GM19238 (cell line): Measurements from ENCODE around the gene NDRG2.

ENCODE experiments used
- DNase-seq: peaks from one replicate; pipeline ENCODE4 v3.0.0; 2011; ENCODE audit warnings: low spot score; ENCODE audit not compliant: insufficient read length

The NDRG2 gene

DNA sequence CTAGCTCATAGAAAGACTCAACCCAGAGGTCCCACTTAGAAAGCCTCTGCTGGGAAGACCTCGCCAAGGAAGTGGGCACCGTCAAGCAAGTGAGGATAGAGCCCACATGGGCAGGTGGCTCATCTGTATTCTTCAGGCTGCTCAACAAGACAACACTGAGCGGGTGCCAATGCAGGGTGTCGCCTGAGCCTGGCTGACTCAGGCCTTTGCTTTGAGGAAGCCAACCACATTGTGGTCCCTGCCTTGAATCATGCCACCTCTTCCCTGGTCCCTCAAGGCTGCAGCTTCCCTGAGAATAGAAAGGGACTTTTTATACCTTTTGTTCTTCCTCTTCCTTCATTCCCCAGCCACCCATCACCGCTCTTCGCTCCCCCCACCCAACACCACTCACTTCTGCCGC, 11.9 kb upstream of the NDRG2 start:
- DNase-seq = no peak

GRCh38 chr14:21034707-21035106, 9.8 kb upstream of the NDRG2 start, which contains the start of gene RNASE13:
TSS of gene RNASE13 (minus strand) at chr14:21034807. CDS start at chr14:21034288, 519 bp downstream.
- DNase-seq = no peak

GRCh38 chr14:21033133-21033698, 8.4 kb upstream of the NDRG2 start:
- DNase-seq = no peak

GRCh38 chr14:21032326-21033132, 7.7 kb upstream of the NDRG2 start:
- no peak for DNase-seq

- DNase-seq = no peak
Observed at GRCh38 chr14:21030531-21030930, 5.7 kb upstream of the NDRG2 start.

DNA sequence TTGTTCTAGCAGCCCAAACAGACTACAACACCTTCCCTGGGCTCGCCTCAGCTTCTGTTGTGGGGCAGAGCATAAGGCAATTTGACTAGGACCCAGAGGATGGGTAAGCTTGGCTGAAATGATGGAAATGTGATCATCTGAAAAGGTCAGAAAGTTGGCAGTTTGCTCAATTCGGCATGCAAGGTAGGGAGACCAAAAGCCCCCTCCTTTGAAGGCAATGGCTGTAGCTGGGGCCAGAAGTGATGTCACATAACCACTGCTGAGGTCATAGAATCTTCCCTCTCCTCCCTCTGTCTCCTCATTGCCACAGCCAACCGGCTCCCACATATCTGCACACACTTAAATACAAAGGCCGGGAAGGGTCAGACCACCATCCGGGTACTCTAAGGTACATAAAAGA, 5.1 kb upstream of the NDRG2 start, which contains the start of gene TPPP2:
TPPP2 (plus strand) TSS at position 301 of the 400 bp plus-strand sequence. CDS start 365 bp downstream, outside the sequence.
- no peak for DNase-seq

DNA sequence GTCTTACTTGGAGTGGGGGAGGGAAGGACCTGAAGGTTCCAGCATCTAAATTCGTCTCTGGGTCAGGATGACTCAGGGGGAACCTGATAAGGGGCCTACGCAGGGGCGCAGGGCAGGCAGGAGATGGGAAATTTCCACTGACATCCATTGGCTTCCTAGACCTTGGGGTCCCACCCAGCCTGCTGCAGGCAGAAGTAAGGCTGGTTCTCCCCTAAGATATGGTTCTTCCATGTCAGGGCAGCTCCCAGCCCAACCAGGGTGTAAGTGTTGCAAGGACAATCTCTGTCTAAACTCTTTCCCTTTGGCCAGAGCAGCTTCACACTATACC, 2.1 kb upstream of the NDRG2 start:
- DNase-seq = no peak

DNA sequence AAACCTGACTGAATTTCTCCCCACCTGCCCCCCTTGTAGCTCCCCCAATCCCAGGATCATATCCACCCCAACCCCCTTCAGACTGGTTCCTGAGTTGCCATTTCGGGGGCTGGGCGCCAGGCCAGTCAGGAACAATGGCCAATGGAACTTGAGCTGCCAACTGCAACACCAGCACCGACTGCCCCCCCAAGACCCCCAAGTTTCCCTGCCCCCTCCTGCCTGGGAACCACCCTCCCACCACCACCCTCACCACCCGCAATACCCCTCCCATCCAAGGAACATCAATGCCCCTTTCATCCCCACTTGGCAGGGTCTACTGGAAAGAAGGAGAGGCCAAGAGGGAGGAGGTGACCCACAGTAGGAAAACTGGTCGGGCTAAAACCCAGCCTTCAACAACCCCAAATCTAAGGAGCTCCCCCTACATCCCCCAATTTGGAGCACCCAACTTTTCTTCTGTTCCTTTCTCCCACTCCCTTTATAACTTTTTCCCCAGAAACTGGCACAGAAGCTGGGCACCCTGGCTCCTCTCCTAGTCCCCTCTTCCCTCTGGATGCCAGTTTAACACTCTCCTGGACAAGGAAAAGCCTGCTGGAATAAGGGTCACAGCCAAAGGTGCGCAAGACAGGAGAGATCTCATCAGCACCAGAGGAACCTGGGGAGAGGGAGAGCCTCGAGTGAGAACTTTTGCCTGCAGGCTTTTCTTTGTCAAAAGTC, 1.6 kb upstream of the NDRG2 start:
- DNase-seq = no peak

- DNase-seq = no peak
Observed at GRCh38 chr14:21025371-21026273, 761 bp upstream of the NDRG2 start.

GRCh38 chr14:21023817-21024584, 860 bp downstream of the NDRG2 start:
- no peak for DNase-seq

DNA sequence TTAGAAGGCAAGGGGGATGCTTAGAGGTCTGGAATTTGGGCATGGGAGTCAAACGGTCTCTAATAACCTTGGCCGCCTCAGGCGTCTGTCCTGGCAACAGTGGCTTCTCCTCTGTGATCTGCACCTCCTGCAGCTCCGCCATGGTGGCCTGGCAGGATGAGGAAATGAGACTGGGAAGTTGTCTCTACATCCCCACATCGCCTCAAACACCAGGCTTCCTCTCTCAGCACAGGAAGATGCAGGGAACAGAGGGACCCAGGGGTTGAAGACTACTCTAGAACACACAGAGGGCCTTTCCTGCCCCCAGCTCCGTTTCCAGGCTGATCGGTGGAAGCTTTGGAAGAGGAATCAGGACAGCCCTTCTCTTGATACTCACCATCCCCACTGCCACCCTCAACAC, 1.7 kb downstream of the NDRG2 start:
- DNase-seq = no peak

DNA sequence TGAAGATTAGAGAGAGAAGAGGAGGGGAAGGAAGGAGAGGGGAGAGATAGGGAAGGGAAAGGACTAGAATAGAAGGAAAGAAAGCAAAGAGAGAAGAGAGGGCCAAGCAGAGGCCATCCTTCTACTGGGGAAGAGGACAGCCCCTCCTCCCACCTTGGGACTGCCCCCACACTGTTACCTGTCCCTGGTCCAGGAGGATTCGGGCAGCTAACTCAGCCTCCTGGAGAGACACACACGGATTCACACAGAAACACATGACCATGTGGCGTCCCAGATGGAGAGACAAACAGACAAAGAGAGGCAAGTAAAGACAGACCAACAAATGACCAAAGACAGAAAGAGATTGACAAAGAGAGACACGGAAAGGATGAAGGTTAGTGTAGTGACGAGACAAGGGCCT, 2.2 kb downstream of the NDRG2 start:
- DNase-seq = no peak

- DNase-seq = no peak
Observed at GRCh38 chr14:21020977-21021545, 3.8 kb downstream of the NDRG2 start.

DNA sequence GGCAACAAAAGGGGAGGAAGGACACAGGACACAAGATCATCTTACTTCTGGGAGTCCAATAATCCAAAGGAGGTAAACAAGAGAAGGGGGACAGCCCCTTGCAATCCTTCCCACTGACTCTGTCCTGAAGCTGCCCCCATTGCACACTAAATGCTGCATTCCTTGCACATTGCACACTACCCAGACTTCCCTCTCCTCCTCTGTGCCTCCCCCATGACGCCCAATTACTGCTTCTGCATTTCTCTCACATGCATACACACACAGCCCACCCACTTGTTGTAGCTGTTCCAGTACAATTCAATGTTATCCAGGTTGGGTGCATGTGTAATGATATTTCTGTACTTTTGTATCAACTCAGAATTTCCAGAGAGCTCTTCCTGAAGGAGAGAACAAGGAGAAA, 5.5 kb downstream of the NDRG2 start:
- DNase-seq = no peak

GRCh38 chr14:21018781-21019180, 6.1 kb downstream of the NDRG2 start:
- DNase-seq = no peak

DNA sequence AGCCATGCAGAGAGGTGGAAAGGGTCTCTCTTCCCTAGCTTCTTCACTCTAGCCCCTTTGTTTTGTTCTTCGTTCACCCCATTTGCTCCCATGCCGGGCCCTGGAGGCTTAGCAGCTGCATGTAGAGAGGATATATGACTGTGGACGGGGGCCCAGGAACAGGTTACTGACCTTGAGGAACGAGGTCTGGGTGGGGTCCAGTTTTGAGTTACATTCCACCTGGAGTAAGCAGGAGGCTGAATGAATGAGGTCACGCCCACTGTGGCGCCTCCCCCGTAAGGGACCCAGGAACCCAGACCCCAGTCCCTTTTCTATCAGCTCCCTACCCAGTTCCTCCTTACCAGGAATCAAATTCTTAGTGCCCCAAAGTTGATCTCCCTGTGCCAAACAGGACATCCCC, 6.6 kb downstream of the NDRG2 start:
- DNase-seq = no peak

GRCh38 chr14:21017528-21018245, 7.2 kb downstream of the NDRG2 start:
- DNase-seq = no peak

DNA sequence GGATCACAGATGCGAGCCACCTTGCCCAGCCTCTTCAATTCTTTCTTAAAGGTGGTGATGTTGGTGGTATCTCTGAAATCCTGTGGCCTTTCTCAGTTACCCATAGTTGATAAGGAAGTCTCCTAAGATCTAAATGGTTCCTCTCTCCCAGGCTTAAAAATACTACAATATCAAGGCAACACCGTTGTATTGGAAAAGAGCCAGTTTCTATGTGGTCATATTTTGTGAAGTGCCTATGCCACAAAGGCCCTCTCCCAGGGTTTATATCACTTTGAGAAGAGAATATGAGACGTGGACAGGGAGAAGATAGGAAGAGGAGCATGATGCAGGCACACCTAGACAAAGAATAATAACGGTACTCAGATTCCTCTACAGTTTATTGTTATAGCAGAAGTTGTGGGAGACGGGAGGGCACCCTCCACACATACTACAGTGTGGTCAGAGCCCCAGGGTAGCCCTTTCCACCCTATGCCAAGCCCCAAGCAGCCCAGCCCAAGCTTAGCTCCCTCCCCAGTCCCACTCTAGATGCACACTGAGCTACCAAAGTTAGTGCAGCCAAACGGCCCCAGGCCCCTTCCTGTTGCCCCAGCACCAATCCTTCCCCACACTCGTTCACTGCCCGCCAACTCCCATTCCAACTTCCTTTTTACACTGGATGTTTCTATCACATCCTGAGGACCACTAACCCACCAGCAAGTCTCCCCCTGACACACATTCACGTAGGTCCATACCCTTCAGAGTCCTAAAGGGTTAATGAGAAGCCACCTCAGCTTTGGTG, 8.3 kb downstream of the NDRG2 start:
- DNase-seq = no peak

DNA sequence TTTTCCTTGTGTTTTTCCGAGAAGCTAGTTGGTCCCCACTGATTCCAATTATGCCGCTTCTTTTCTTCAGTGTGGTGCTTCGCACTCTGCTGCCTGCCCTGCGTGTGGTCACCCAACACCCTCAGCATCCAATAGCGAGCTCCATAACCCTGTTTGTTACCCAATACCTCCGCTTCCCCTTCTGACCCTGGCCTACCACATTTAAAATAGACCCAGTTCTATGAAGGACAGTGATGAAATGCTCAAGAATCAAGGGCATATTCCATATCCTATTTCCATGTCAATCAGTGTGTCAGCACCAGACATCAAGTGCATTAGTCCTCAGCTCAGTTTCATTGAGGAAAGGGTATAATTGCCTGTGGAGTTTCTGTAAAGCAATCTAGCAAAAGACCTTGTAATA, 9.5 kb downstream of the NDRG2 start:
- DNase-seq = no peak
